NT2/D1 (cell line): ENCODE measurements around the gene MBD2.

Experiments
- SUZ12 ChIP-seq: IDR thresholded peaks from 2 replicates; pipeline ENCODE4 v1.6.1; 2011; ENCODE audit not compliant: insufficient read length, insufficient read depth; ENCODE audit errors: extremely low read depth
- YY1 ChIP-seq: IDR thresholded peaks from 2 replicates; pipeline ENCODE4 v1.6.1; 2011; ENCODE audit not compliant: insufficient read length, insufficient read depth
- ZNF274 ChIP-seq: IDR thresholded peaks from 2 replicates; pipeline ENCODE4 v1.6.1; 2011; ENCODE audit warnings: mild to moderate bottlenecking, low read depth, low read length

GRCh38 chr18:54218299-54218698, 6.2 kb downstream of the MBD2 start:
- TF ChIP-seq ZNF274 (no peak), SUZ12 (no peak), YY1 (no peak)
